Activated T-cell treated with anti-CD3 and anti-CD28 coated beads, Interleukin-2, amount 50 U/mL, for 4 hours (primary cell): ENCODE results near the gene ATXN1. TPM values are rescaled to one million over a fixed set of nuclear protein-coding genes. Genes with fewer than 3 reads are reported as not detected.
A peak's percentile ranks its signal among the peaks of the same experiment; 100 is the strongest.

ENCODE experiments used
- ATAC-seq, 2 donors: fragments of 200-7000 bp; cut with Tn5 transposase; one replicate each; pipeline ENCODE4 v1.10.0; 2021
- DNase-seq: peaks from one replicate; pipeline ENCODE4 v3.0.0-alpha.2; 2020
- H3K27me3 Mint-ChIP-seq: one replicate; pipeline ENCODE4 v1.8.0; 2021; ENCODE audit warnings: low read depth, mixed read lengths
- H3K36me3 Mint-ChIP-seq: one replicate; pipeline ENCODE4 v1.8.0; 2022; ENCODE audit warnings: mixed read lengths; ENCODE audit not compliant: insufficient read depth
- H3K4me1 Mint-ChIP-seq: one replicate; pipeline ENCODE4 v1.8.0; 2021; ENCODE audit warnings: low read depth, mixed read lengths
- H3K4me3 Mint-ChIP-seq: one replicate; pipeline ENCODE4 v1.8.0; 2021; ENCODE audit warnings: mild to moderate bottlenecking, moderate library complexity, mixed read lengths
- H3K9me3 Mint-ChIP-seq: one replicate; pipeline ENCODE4 v1.8.0; 2021; ENCODE audit warnings: mixed read lengths
- total RNA-seq, 3 donors: library from RNA; stranded (reverse); gene quantifications; one replicate each; pipeline ENCODE4 v1.2.1, GENCODE V29; 2021

Gene ATXN1
- total RNA-seq, 3 donors from 2014 or later: 39.5 to 63.8 (median 45.1) TPM

- H3K4me3 Mint-ChIP-seq: no peak overlapping the region
Observed at GRCh38 chr6:16748025-16748319, 13.3 kb downstream of the ATXN1 start.

GRCh38 chr6:16747232-16748024 lies 13.8 kb downstream of the ATXN1 start:
- Mint-ChIP-seq H3K4me1 (peaks cover 74% of the 10 kb centered on the region), H3K9me3 (no peaks in the 10 kb centered on the region), H3K36me3 (peaks cover 54% of the 10 kb centered on the region), H3K27me3 (no peaks in the 10 kb centered on the region), H3K4me3 (peak overlapping the region; percentile 34)
- ATAC-seq: peak; percentile 73 to 82
- DNase-seq: no peak

More at GRCh38 chr6:16748025-16748319, 13.3 kb downstream of the ATXN1 start:
- no peaks in the 10 kb centered on the region for H3K27me3 Mint-ChIP-seq
- H3K36me3 Mint-ChIP-seq: peaks cover 52% of the 10 kb centered on the region
- H3K4me1 Mint-ChIP-seq: peaks cover 74% of the 10 kb centered on the region
- H3K9me3 Mint-ChIP-seq: no peaks in the 10 kb centered on the region
- no peak for DNase-seq
- ATAC-seq: no peak

GRCh38 chr6:16746812-16747211 lies 14.4 kb downstream of the ATXN1 start:
- peaks cover 53% of the 10 kb centered on the region for H3K36me3 Mint-ChIP-seq
- DNase-seq (no peak), ATAC-seq (no peak)
- no peaks in the 10 kb centered on the region for H3K27me3 Mint-ChIP-seq
- no peak overlapping the region for H3K4me3 Mint-ChIP-seq
- H3K4me1 Mint-ChIP-seq: peaks cover 77% of the 10 kb centered on the region
- no peaks in the 10 kb centered on the region for H3K9me3 Mint-ChIP-seq

DNA sequence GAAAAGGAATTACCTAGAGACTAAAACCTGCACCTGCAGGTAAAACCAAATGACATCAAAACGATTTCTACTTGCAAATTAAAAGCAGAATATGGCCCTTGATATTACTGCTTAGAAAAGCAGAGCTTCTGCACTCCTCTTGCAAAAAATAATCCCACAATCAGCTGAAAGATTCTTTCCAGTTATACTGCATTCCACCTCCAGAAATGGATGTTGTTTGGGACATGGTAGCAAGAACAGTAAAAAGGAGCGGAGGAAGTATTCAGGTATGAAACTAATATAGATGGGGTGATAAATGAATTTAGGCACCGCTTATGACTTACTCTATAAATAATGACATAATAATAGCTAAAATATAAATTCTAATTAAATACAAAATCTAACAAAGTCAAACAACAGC lies 14.9 kb downstream of the ATXN1 start:
- ATAC-seq (no peak), DNase-seq (no peak)
- peaks cover 77% of the 10 kb centered on the region for H3K4me1 Mint-ChIP-seq
- no peaks in the 10 kb centered on the region for H3K9me3 Mint-ChIP-seq
- peaks cover 53% of the 10 kb centered on the region for H3K36me3 Mint-ChIP-seq
- no peak overlapping the region for H3K4me3 Mint-ChIP-seq
- no peaks in the 10 kb centered on the region for H3K27me3 Mint-ChIP-seq

- Mint-ChIP-seq H3K27me3 (no peaks in the 10 kb centered on the region), H3K36me3 (peaks cover 56% of the 10 kb centered on the region), H3K4me1 (peaks cover 74% of the 10 kb centered on the region), H3K4me3 (no peak overlapping the region), H3K9me3 (no peaks in the 10 kb centered on the region)
- DNase-seq (no peak), ATAC-seq (no peak)
Observed at GRCh38 chr6:16743664-16744210, 17.5 kb downstream of the ATXN1 start.

- H3K9me3 Mint-ChIP-seq: no peaks in the 10 kb centered on the region
- H3K27me3 Mint-ChIP-seq: no peaks in the 10 kb centered on the region
- H3K36me3 Mint-ChIP-seq: peaks cover 55% of the 10 kb centered on the region
- peaks cover 69% of the 10 kb centered on the region for H3K4me1 Mint-ChIP-seq
- DNase-seq: no peak
- H3K4me3 Mint-ChIP-seq: no peak overlapping the region
- no peak for ATAC-seq
Observed at GRCh38 chr6:16742116-16742515, 19.1 kb downstream of the ATXN1 start.

GRCh38 chr6:16741112-16742016 lies 19.9 kb downstream of the ATXN1 start:
- H3K27me3 Mint-ChIP-seq: no peaks in the 10 kb centered on the region
- H3K4me1 Mint-ChIP-seq: peaks cover 71% of the 10 kb centered on the region
- H3K9me3 Mint-ChIP-seq: no peaks in the 10 kb centered on the region
- H3K4me3 Mint-ChIP-seq: no peak overlapping the region
- ATAC-seq (peak; percentile 92 to 94), DNase-seq (no peak)
- H3K36me3 Mint-ChIP-seq: peaks cover 55% of the 10 kb centered on the region

GRCh38 chr6:16740097-16740496 lies 21.2 kb downstream of the ATXN1 start:
- DNase-seq (no peak), ATAC-seq (no peak)
- no peaks in the 10 kb centered on the region for H3K9me3 Mint-ChIP-seq
- H3K36me3 Mint-ChIP-seq: peaks cover 52% of the 10 kb centered on the region
- no peak overlapping the region for H3K4me3 Mint-ChIP-seq
- H3K4me1 Mint-ChIP-seq: peaks cover 65% of the 10 kb centered on the region
- no peaks in the 10 kb centered on the region for H3K27me3 Mint-ChIP-seq

DNA sequence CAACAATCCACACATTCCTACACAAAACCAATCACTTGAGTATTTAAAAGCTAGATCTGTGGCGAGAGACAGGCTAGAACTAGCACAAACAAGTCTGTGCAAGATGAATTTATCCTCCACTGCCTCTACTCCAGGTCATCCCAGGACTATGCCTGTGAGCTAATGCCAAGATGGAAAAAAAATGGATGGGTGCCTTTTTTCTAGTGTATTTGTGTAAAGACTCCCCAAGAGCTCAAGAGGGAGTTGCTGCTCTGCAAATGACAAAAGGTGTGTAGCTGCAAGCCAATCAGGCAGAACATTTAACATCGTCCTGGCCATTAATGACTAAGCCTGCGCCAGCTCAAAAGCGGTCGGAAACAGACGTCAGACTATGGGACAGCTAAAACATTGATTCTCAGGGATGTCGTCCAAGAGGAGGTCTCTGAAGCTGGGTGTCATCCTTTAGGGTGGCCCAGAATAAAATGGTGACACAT lies 21.9 kb downstream of the ATXN1 start:
- DNase-seq (no peak), ATAC-seq (no peak)
- peaks cover 49% of the 10 kb centered on the region for H3K36me3 Mint-ChIP-seq
- H3K9me3 Mint-ChIP-seq: no peaks in the 10 kb centered on the region
- H3K27me3 Mint-ChIP-seq: no peaks in the 10 kb centered on the region
- no peak overlapping the region for H3K4me3 Mint-ChIP-seq
- peaks cover 62% of the 10 kb centered on the region for H3K4me1 Mint-ChIP-seq

GRCh38 chr6:16737925-16738324 lies 23.3 kb downstream of the ATXN1 start:
- ATAC-seq: no peak
- no peaks in the 10 kb centered on the region for H3K9me3 Mint-ChIP-seq
- DNase-seq: no peak
- no peak overlapping the region for H3K4me3 Mint-ChIP-seq
- peaks cover 54% of the 10 kb centered on the region for H3K4me1 Mint-ChIP-seq
- peaks cover 41% of the 10 kb centered on the region for H3K36me3 Mint-ChIP-seq
- H3K27me3 Mint-ChIP-seq: no peaks in the 10 kb centered on the region

- peaks cover 39% of the 10 kb centered on the region for H3K36me3 Mint-ChIP-seq
- H3K27me3 Mint-ChIP-seq: no peaks in the 10 kb centered on the region
Observed at GRCh38 chr6:16736856-16737775, 24.1 kb downstream of the ATXN1 start.

DNA sequence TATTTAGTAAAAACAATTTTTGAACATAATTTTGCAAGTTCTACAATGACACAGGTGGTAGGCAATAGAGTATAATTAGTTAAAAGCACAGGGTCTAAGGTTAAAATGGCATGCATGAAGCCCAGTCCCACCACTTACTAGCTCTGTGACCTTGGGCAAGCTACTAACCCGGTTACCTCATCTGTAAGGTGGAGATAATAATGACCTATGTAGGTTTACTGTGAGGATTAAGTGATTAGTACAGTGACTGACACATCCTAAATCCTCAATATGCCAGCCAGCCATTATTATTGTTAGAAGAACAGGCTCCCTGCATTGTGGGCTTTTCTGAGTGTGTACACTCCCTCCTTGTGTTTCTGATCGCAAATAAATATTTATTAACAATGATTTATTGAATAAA lies 26.2 kb downstream of the ATXN1 start:
- peaks cover 38% of the 10 kb centered on the region for H3K36me3 Mint-ChIP-seq
- peaks cover 51% of the 10 kb centered on the region for H3K4me1 Mint-ChIP-seq
- no peaks in the 10 kb centered on the region for H3K27me3 Mint-ChIP-seq
- ATAC-seq: no peak
- no peak overlapping the region for H3K4me3 Mint-ChIP-seq
- DNase-seq: no peak
- H3K9me3 Mint-ChIP-seq: no peaks in the 10 kb centered on the region

More at GRCh38 chr6:16736856-16737775, 24.1 kb downstream of the ATXN1 start:
- no peak for ATAC-seq
- peaks cover 54% of the 10 kb centered on the region for H3K4me1 Mint-ChIP-seq
- no peak for DNase-seq
- H3K4me3 Mint-ChIP-seq: no peak overlapping the region
- H3K9me3 Mint-ChIP-seq: no peaks in the 10 kb centered on the region

- no peak overlapping the region for H3K4me3 Mint-ChIP-seq
- DNase-seq: no peak
- H3K27me3 Mint-ChIP-seq: no peaks in the 10 kb centered on the region
- H3K9me3 Mint-ChIP-seq: no peaks in the 10 kb centered on the region
- no peak for ATAC-seq
- H3K4me1 Mint-ChIP-seq: peaks cover 65% of the 10 kb centered on the region
- peaks cover 25% of the 10 kb centered on the region for H3K36me3 Mint-ChIP-seq
Observed at GRCh38 chr6:16733085-16733484, 28.2 kb downstream of the ATXN1 start.
